Keratinocyte (primary cell): Measurements from ENCODE around the gene DGCR8. TPM values are rescaled to one million over a fixed set of nuclear protein-coding genes. Genes with fewer than 3 reads are reported as not detected.

ENCODE experiments used
- DNase-seq: peaks from one replicate; pipeline ENCODE4 v3.0.0-alpha.2; 2011; ENCODE audit warnings: low read depth, missing footprints, low spot score
- FAIRE-seq: peaks from 2 replicates; lab custom pipeline; 2011; peaks lifted over from hg19 to GRCh38; lab: Jason Lieb, UNC
- H2AFZ ChIP-seq: 2 replicates; pipeline ENCODE4 v1.6.0; 2012; ENCODE audit warnings: low read length, control low read depth, inconsistent platforms; ENCODE audit not compliant: control insufficient read depth
- H3K27ac ChIP-seq: 2 replicates; pipeline ENCODE4 v1.5.1; 2011; ENCODE audit warnings: low read length; ENCODE audit not compliant: control insufficient read depth, insufficient read depth
- H3K27me3 ChIP-seq: 3 replicates; pipeline ENCODE4 v1.6.0; 2011; ENCODE audit warnings: low read length; ENCODE audit not compliant: control insufficient read depth, insufficient read depth; ENCODE audit errors: extremely low read depth
- H3K36me3 ChIP-seq, 2 experiments: 2 replicates in 1 of 2; 3 replicates in 1 of 2; pipeline ENCODE4 v1.5.1; 2011; ENCODE audit warnings: low read length in 2 of 2, mild to moderate bottlenecking in 1 of 2; ENCODE audit not compliant: control insufficient read depth in 2 of 2, insufficient read depth in 2 of 2; ENCODE audit errors: extremely low read depth in 1 of 2
- H3K4me1 ChIP-seq: 3 replicates; pipeline ENCODE4 v1.5.1; 2011; ENCODE audit warnings: low read length; ENCODE audit not compliant: control insufficient read depth, insufficient read depth; ENCODE audit errors: extremely low read depth
- H3K4me2 ChIP-seq: 3 replicates; pipeline ENCODE4 v1.6.0; 2011; ENCODE audit warnings: low read depth, low read length; ENCODE audit not compliant: control insufficient read depth, insufficient read depth; ENCODE audit errors: extremely low read depth
- H3K4me3 ChIP-seq, 3 experiments: fragments of 200-600 bp in 1 of 3; sonication (generic) in 1 of 3; 2 replicates in 2 of 3; 3 replicates in 1 of 3; pipeline ENCODE4 v1.5.1; 2011 to 2016; ENCODE audit warnings: low read length in 3 of 3, mild to moderate bottlenecking in 3 of 3, control low read depth in 2 of 3, inconsistent platforms in 1 of 3, low read depth in 1 of 3, mixed read lengths in 1 of 3, mixed run types in 1 of 3, moderate library complexity in 1 of 3; ENCODE audit not compliant: control insufficient read depth in 2 of 3, insufficient read depth in 2 of 3; ENCODE audit errors: extremely low read depth in 1 of 3
- H3K79me2 ChIP-seq: 2 replicates; pipeline ENCODE4 v1.6.0; 2012; ENCODE audit warnings: low read length; ENCODE audit not compliant: control insufficient read depth, insufficient read depth
- H3K9ac ChIP-seq: 3 replicates; pipeline ENCODE4 v1.6.0; 2011; ENCODE audit warnings: low read length; ENCODE audit not compliant: control insufficient read depth, insufficient read depth; ENCODE audit errors: extremely low read depth
- H3K9me1 ChIP-seq: 3 replicates; pipeline ENCODE4 v1.6.0; 2011; ENCODE audit warnings: low read length; ENCODE audit not compliant: control insufficient read depth, insufficient read depth; ENCODE audit errors: extremely low read depth
- H3K9me3 ChIP-seq: 2 replicates; pipeline ENCODE4 v1.5.1; 2012; ENCODE audit warnings: low read depth, low read length; ENCODE audit not compliant: control insufficient read depth
- H4K20me1 ChIP-seq: 3 replicates; pipeline ENCODE4 v1.6.0; 2011; ENCODE audit warnings: low read length; ENCODE audit not compliant: control insufficient read depth, insufficient read depth; ENCODE audit errors: extremely low read depth
- EZH2 ChIP-seq: IDR thresholded peaks from one replicate; pipeline ENCODE4 v1.6.1; 2012; ENCODE audit warnings: inconsistent platforms, mild to moderate bottlenecking, low read length, moderate library complexity
- dilution Hi-C: fragments of 300-500 bp; cut with MboI; formaldehyde crosslinking; loops from one replicate; pipeline ENCODE4 v1.7.0; 2020; ENCODE audit warnings: low sequenced_read_pairs; ENCODE audit not compliant: extremely low pct_ligation_motif_present
- polyA plus RNA-seq, 5 experiments: library from polyadenylated mRNA; depleted of rRNA in 3 of 5; stranded (reverse) in 3 of 5; stranded (forward) in 1 of 5; unstranded in 1 of 5; fragments of >200 nt; gene quantifications; 1 replicate in 1 of 5; 2 replicates in 3 of 5; 3 replicates in 1 of 5; pipeline versions ENCODE4 v1.2.1 to v1.2.3, GENCODE V29; 2011 to 2012; ENCODE audit warnings: missing spikeins in 2 of 5, low read depth in 1 of 5, low replicate concordance in 1 of 5
- TF ChIP-seq, protein P1 (sequence below), 3 experiments: IDR thresholded peaks in 1 of 3; conservative IDR thresholded peaks in 1 of 3; optimal IDR thresholded peaks in 1 of 3; 2 replicates in 2 of 3; 3 replicates in 1 of 3; pipeline versions ENCODE3 to v1.5.1; 2011; ENCODE audit warnings: low read length in 3 of 3, mild to moderate bottlenecking in 3 of 3, moderate library complexity in 2 of 3, control low read depth in 1 of 3, inconsistent platforms in 1 of 3; ENCODE audit not compliant: insufficient read depth in 2 of 3; ENCODE audit errors: extremely low read depth in 1 of 3

DGCR8 gene
- polyA plus RNA-seq, 1 donor (not counting 4 experiments of a cell fraction or from before 2014, with no cell fraction given) = 17.2 TPM

DNA sequence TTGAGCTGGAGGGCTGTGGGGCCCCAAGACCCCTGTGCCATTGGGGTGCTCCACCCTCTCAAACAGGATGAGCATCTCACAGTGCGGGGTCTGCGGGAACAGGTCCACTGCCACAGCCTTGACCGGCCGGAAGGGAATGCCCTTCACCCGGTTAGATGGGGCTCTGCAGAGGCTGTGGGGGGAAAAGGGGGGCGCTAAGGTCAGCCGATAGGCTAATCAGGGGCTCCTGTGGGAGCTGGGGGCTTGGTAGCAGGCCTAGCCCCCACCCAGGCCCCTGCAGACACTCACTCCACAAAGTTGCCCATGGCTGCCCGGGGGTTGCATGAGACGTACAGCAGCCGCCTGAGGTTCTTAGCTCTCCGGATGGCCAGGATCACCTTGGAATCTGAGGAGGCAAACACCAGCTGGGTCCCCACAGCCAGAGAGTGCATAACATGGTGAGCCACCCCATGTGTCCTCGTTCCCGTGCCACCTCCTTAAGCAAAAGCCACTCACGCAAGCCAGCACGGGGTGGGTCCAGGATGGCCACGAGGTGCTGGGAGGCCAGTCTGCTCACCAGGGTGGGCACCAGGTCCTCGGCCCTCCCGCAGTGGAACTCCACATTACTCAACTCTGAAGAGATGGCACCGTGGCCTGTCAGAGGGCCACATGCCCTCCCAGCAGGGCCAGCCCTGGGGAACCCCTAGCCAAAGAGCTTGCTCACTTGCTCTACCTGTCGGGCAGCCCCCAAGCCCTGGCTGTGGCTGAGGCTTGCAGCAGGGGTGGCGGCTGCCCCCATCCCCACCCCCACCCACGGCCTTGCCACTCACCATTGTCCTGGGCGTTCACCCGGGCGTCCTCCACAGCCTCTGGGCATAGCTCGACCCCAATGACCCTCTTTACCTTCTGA, 32.8 kb downstream of the DGCR8 start:
- no peaks in the 10 kb centered on the region for H3K9me3 ChIP-seq
- FAIRE-seq = no peak
- TF ChIP-seq, protein P1, sequence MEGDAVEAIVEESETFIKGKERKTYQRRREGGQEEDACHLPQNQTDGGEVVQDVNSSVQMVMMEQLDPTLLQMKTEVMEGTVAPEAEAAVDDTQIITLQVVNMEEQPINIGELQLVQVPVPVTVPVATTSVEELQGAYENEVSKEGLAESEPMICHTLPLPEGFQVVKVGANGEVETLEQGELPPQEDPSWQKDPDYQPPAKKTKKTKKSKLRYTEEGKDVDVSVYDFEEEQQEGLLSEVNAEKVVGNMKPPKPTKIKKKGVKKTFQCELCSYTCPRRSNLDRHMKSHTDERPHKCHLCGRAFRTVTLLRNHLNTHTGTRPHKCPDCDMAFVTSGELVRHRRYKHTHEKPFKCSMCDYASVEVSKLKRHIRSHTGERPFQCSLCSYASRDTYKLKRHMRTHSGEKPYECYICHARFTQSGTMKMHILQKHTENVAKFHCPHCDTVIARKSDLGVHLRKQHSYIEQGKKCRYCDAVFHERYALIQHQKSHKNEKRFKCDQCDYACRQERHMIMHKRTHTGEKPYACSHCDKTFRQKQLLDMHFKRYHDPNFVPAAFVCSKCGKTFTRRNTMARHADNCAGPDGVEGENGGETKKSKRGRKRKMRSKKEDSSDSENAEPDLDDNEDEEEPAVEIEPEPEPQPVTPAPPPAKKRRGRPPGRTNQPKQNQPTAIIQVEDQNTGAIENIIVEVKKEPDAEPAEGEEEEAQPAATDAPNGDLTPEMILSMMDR (optimal IDR thresholded peaks at IDR 0.05 in 1 of 3, IDR thresholded peaks at IDR 0.05 in 1 of 3, conservative IDR thresholded peaks at IDR 0.05 in 1 of 3; ENCODE audit: extremely low read depth in 1 of 3, insufficient read depth in 2 of 3, low read length in 3 of 3) = no peak
- TF ChIP-seq EZH2 = no peak

DNA sequence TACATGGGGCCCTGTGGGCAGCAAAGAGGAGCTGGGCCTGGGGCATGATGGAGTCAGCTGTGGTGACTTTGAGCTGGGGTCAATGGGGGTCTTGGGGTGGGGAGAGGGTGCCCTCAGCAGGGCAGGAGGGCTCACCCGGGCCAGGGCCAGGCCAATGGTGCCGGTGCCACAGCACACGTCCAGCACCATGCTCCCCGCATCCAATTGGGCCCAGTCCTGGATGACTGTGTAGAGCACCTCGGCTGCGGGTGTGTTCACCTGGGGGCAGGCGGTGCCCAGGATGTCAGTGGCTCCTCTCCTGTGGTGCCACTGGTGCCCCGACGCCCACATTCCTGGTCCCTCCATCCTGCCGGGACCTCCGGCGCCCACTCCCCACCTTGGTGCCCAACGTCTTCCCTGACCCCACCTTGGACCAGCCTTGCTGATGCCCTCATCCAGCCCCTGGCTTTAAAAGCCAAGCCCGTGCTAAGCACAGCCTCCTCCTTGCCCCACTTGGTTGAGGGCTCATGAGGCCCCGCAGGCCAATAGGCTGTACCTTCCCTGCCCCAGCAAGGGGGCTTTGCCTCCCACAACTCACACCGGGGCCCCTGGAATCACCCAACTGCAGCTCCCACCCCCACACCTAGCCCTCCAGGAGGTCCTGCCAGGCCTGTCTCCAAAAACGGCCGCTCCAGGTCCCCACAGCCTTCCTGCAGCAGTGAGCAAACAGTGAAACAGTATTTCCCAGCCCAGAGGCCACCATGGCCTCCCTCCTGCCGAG, 33.7 kb downstream of the DGCR8 start:
- no peak overlapping the region for H3K9ac ChIP-seq
- H3K36me3 ChIP-seq = peaks cover 32 to 36% of the 10 kb centered on the region in 2 experiments
- TF ChIP-seq EZH2 = no peak
- TF ChIP-seq, protein P1 (optimal IDR thresholded peaks at IDR 0.05 in 1 of 3, IDR thresholded peaks at IDR 0.05 in 1 of 3, conservative IDR thresholded peaks at IDR 0.05 in 1 of 3; ENCODE audit: extremely low read depth in 1 of 3, insufficient read depth in 2 of 3, low read length in 3 of 3) = no peak
- no peak overlapping the region for H2AFZ ChIP-seq
- DNase-seq = no peak
- no peaks in the 10 kb centered on the region for H3K27me3 ChIP-seq
- no peak overlapping the region for H3K4me2 ChIP-seq
- H3K9me1 ChIP-seq = no peaks in the 10 kb centered on the region
- no peak overlapping the region for H3K4me3 ChIP-seq
- H4K20me1 ChIP-seq = no peaks in the 10 kb centered on the region
- peaks cover 45% of the 10 kb centered on the region for H3K79me2 ChIP-seq
- no peak overlapping the region for H3K27ac ChIP-seq
- no peaks in the 10 kb centered on the region for H3K9me3 ChIP-seq
- dilution Hi-C loops = no loop called here
- H3K4me1 ChIP-seq = peaks cover 12% of the 10 kb centered on the region
- no peak for FAIRE-seq

More for the DNA sequence above, 32.8 kb downstream of the DGCR8 start:
- Histone ChIP-seq H3K4me1 (peaks cover 8% of the 10 kb centered on the region), H4K20me1 (no peaks in the 10 kb centered on the region), H3K27me3 (no peaks in the 10 kb centered on the region), H2AFZ (no peak overlapping the region), H3K79me2 (peaks cover 36% of the 10 kb centered on the region), H3K4me2 (no peak overlapping the region), H3K27ac (no peak overlapping the region), H3K9me1 (no peaks in the 10 kb centered on the region), H3K9ac (no peak overlapping the region), H3K36me3 (peaks cover 37 to 43% of the 10 kb centered on the region in 2 experiments), H3K4me3 (no peak overlapping the region)
- DNase-seq = no peak
- dilution Hi-C loops = no loop called here
